GM12874 (cell line): ENCODE data around the gene KYAT1.

ENCODE experiments used
- CTCF ChIP-seq: IDR thresholded peaks from 2 replicates; pipeline ENCODE4 v1.5.1; 2011; ENCODE audit warnings: low read depth, mild to moderate bottlenecking, control low read depth, low read length, moderate library complexity; ENCODE audit not compliant: insufficient read depth

KYAT1 gene

GRCh38 chr9:128846680-128847030, 35.1 kb downstream of the KYAT1 start:
- no peak for TF ChIP-seq CTCF

DNA sequence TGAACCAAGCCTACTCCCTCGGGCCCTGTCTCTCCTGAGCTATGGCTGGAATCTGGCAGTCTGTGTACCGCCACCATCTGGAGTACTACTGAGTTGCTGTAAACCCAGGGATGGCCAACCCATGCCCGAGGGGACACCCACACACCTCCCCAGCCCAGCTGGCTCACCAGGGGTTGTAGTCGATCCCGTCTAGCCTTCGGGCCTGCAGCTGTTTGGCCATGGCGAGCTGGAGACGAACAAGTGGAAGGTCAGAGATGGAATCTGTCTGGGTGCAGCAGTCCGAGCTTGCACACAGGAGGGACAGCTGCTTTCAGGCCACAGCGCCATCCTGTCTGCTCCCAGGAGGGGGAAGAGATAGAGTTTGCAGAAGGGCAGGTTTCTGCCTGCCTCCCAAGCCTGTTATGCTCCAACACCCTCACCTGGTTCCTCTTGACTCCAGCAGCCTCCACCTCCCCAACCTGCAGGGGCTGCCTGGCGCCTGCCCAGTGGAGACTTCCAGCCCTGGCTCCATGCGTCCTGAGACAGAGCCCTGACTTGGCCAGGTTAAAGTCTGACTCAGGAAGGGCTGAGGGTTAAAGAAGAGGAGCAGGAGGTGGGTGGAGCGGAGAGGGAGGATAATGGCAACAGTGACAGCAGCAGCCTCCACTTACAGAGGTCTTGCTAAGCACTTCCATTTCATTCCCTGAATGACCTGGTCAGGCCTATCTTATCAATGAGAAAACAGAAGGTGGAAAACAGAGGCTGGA, 36.4 kb downstream of the KYAT1 start:
- no peak for TF ChIP-seq CTCF

DNA sequence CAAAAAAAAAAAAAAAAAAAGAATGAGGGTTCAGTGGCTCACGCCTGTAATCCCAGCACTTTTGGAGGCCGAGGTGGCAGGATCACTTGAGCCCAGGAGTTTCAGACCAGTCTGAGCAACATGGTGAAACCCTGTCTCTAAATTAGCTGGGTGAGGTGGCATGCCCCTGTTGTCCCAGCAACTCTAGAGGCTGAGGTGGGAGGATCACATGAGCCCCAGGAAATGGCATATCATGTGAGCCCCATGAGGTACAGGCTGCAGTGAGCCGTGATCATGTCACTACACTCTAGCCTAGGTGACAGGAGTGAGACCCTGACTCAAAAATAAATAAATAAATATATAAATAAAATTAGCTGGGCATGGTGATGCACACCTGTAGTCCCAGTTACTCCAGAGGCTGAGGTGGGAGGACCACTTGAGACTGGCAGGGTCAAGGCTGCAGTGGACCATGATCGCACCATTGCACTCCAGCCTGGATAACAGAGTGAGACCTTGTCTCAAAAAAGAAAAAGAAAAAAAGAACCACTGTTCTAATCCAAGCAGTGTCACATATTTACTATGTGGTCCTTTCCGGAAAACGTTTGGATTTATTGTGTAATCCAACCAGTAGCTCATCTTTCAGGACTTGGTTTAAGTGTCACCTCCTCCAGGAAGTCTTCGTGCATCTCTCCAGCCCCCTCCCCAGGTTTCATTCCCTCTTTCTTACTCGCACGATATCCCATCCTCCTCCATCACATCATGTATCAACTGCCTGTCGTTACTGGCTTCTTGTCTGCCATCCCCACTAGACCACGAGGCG, 39.9 kb downstream of the KYAT1 start:
- TF ChIP-seq CTCF: no peak

DNA sequence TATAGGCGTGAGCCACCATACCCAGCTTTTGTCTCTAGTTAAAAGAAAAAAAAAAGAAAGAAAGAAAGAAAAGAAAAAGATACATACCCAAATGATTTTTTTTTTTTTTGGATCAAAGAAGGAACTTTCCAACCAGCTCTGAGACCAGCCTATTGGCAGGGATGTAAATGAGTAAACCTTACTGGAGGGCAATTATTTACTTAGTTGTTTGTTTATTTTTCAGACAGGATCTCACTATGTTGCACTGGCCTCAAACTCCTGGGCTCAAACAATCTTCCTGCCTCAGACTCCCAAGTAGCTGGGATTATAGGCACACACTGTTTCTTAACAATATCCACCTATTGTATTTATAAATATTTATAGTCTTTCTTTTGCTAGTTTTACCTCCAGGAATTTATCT, 41.2 kb downstream of the KYAT1 start:
- no peak for TF ChIP-seq CTCF

- TF ChIP-seq CTCF: no peak
Observed at GRCh38 chr9:128838338-128838737, 43.4 kb downstream of the KYAT1 start.

- TF ChIP-seq CTCF: no peak
Observed at GRCh38 chr9:128836509-128837145, 45.1 kb downstream of the KYAT1 start.
